DMS114 treated with DMSO at 0.1 percent for 48 hours (cell line): Measurements from ENCODE around the gene MEIS2.

Source experiments
- DNase-seq: peaks from one replicate; lab custom pipeline; 2025; ENCODE audit not compliant: unreplicated experiment; lab: John Stamatoyannopoulos, UW

The MEIS2 gene

DNA sequence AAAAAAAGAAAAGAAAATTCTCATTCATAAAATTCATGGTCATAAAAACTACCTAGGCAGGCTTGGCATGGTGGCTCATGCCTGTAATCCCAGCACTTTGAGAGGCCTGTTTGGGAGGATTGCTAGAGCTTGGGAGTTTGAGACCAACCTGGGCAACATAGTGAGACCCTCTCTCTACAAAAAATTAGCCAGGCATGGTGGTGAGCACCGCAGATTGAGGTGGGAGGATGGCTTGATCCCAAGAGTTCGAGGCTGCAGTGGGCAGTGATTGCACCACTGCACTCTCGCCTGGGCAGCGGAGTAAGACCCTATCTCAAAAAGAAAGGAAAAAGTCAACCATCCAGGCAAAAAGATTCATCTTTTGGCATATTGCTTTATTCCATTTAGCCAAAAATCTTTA, 58.5 kb downstream of the MEIS2 start:
- no peak for DNase-seq

DNA sequence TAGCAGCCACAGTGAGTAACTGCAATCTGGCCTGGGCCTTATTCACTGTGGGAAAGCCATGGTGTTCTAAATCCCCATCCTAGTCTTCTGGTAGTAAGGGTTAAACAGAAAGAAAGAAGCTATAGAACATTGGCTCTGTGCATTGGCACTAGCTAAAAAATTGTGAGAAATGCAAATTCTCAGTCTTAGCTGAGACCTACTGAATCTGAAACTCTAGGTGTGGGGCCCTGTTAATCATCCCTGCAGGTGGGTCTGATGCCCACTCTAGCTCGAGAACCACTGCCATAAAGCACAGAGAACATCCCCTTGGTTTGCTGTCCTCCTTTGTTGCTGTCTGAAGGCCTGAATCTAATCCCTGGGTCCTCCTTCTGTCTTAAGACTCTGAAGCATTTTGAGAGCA, 59.3 kb downstream of the MEIS2 start:
- DNase-seq, result no peak

- DNase-seq, result no peak
These were observed 60.1 kb downstream of the MEIS2 start for GRCh38 chr15:37040072-37040742.

- no peak for DNase-seq
These were observed 61.6 kb downstream of the MEIS2 start for GRCh38 chr15:37038716-37039106.

DNA sequence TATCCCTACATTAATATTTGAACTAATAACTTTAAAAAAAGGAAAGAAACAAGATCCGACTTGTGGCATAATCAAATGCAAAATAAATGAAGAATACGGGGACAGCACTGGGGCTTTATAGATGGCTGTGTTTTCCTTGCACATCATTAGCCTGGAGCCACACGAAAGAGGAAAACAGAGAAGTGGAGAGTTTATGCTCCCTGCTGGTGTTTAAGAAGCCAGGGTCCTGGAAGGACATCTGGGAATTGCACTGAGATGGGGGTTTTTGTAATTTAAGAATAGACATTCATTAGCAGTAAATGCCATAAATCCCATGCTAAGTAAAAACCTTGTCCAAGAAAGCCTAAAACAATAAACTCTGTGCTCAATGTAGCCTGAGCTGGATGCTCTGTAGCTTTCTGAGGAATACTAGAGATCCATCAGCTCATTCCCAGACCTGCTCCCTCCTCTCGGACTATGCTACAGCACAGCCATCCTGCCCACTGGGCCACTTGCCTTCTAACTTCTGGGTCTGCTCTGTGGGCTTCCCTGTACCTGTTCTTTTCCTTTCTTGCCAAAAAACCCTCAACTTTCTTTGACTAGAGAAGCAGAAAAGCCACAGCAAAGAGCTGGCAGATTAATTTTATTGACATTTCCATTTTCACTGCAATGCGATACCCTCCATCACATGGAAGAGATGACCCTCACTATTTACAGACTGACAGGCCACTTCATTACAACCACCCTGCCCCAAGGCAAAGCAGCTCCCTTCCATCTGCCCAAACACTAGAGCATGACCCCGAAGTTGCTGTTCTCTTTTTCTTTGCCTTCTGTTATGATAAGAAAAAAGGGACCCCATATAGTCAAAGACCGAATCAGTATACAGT, 62.3 kb downstream of the MEIS2 start:
- no peak for DNase-seq

- no peak for DNase-seq
These were observed 63.2 kb downstream of the MEIS2 start for GRCh38 chr15:37037071-37037655.

GRCh38 chr15:37034835-37035748, 65.3 kb downstream of the MEIS2 start:
- no peak for DNase-seq

DNA sequence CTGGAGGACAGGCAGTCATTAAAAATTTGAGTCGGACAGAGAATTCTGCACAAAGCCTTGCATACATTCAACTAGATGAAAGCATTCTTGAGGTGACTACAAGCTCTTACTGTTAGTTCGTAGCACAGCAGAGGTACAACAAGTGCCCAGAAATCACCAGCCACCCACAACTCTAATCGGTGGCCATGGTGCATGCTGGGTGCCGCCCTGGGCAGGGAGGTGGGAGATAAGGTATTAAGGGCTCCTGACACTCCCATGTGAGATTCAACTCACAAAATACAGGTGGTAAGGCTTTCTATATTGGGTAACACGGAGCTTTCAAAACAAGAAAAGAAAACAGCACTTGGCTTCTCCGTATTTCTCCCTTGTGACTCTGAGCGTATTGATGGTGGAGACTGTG, 66.0 kb downstream of the MEIS2 start:
- no peak for DNase-seq

DNA sequence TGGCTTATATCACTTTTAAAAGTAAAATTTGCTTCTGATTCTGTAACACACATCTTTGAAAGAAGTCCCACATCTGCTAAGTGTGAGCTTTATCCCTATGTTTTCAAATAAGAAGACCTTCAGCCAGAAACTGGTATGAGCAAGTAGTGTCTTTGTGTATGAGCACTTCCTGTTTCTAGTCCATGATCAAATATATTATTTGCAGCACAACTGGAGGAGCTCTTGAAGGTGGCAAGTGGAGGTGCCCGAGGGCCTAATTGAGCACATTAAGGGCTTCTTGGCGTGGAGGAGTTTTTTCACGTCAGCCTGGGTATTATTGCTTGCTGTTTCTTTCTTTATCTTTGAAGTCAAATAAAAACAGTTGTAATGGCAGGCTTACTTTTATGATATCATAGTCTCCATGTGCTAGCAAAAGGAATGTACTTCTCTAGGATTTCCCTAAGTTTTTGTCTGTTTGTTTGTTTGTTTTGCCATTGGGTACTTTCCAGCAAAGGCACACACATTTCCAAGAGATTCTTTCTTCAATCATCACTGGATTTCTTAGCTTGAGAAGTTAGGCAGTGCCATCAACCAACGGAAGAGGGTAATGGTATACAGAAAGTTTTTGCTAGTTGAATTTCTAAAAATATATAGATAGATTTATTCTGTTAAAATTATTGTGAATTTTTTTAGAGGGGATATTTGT, 68.1 kb downstream of the MEIS2 start:
- no peak for DNase-seq

DNA sequence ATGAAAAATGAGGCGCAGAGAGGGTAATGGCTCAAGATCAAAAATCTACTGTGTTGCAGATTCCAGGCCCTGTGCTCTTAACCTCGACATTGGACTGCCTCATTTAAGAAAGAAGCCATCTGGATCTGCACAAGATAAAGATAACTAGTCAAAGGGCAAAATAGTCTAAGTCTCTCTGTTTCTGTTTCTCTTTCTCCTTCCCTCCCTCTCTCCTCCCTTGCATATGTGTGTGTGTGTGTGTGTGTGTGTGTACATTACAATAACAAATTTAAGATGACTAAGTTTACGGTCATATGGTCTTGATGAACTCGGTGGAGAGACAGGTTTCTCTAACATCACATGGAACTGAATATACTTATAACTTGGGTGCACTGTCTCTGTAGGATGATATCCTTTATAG, 69.2 kb downstream of the MEIS2 start:
- no peak for DNase-seq

DNA sequence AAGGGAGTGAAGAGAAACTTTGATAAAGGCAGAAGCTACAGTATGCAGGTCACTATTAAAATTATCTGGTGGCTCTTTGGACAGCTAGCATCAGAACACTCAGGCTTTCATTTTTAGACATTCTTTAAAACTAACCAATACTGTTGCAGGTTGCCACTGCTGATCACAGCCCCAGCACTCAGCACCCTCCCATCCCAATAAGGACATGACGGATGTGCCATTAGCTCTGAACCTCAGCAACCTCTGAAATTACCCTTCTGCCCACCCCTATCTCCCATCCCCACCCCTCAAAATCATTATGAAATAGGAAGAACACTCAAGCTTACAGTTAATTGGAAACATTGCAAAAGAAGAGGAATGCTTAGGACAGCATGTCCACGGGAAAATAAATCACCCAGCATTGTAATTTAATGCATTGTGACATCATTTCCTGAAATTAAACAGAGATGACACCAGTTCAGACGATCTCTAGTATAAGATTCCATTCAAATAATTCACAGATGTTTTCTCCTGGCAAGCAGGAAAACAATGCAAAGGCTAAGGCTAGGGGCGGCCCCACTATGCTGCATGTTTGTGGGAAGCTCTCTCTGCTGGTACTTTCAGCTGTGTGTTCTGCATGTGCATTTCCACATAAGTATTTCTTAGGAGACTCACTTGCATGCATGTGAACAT, 71.6 kb downstream of the MEIS2 start:
- no peak for DNase-seq

DNA sequence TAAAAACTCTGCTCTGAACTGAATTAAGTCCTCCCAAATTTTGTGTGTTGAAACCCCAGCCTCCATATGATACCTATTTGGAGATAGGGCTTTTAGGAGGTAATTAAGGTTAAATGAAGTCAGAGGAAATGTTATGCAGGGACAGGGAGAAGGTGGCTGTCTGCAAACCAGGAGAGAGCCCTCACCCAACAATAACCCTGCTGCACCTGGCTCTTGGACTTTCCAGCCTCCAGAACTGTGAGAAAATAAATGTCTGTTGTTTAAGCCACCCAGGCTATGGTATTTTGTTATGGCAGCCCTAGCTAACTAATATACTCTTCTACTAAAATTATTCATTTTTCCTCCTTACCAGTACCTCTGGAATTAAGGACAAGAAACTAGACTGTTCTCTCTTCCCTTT, 79.5 kb downstream of the MEIS2 start:
- DNase-seq, result no peak

DNA sequence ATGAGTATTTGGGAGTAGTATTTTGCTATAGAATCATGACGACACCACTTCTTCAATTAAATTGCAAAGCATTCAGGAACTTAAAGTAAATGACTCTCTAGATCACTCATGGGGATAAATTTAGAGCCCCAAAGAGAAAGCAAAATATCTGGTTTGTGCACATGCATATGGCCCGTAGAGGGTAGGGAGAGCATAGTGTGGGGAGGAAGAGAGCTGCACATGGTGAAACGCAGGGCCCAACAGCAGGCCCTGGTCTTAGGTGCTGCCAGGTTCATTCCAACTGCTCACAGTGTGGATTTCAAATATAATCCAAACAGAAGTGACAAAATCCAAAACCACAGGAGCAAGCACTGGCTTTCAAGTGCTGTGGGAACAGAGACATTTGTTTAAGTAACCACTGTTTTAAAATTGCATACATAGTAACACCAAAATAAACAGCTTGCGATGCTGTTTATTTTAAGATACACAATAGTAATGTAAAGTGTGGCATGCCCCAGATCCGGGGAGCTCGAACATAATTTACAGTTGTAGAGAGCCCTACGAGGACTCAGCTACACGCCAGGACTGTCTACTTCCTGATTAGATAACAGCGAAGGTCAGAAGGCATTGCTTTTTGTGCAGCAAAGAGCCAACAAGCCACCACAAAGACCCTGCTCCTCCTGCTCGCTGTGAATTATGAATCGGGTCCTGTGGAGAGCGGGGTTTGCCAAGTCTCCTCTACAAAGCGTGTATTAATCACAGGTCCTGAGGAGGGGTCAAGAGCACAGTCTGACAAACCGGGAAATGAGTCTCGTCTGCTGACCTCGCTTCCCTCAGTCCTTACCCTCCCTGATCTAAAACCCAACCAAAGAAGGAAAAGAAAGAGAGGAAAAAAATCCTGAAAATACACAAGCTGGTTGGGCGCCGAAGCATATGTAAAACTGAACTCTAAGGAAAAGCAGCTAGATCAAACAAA, 80.6 kb downstream of the MEIS2 start:
- DNase-seq, result no peak

GRCh38 chr15:37017031-37017625, 83.2 kb downstream of the MEIS2 start:
- no peak for DNase-seq

DNA sequence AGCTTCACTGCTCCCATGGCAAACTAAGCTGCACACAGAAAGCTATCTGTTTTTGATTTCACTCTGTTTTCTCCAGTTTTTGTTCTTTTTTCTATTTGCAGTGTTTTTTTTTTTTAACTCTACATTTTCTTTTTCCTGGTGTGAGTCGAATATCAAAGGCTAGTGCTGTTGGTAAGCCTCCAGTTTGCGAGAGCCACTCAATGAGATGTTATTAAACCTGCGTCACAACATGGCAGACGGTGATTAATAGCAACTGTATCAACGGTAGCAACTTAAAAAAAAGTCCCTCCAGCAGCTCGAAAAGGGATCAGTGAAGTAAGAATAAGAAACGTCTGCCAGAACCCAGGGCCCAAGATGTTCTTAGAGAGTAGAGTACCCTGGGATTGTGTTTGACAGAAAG, 84.1 kb downstream of the MEIS2 start:
- DNase-seq, result no peak

GRCh38 chr15:37015451-37015850, 84.9 kb downstream of the MEIS2 start:
- DNase-seq, result no peak

DNA sequence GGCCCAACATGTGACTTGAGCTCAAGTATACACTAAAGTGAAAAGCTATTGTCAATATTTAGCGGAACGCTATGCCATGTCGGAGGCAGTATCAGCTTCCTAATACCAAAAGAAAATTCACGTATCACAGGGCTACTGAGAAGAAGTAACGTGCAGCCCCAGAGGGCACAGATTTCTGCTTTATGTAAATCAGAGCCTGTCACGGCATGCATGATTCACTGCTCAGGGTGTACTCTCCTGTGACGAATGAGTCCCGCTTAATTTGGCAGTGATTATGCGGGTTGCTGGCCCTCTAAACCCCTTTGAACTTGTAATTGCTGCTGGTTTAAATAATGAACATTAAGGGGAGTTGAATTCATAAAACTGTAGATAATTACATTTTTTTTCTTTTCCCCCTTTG, 85.3 kb downstream of the MEIS2 start:
- DNase-seq, result no peak

- no peak for DNase-seq
These were observed 85.8 kb downstream of the MEIS2 start for GRCh38 chr15:37014566-37014965.

GRCh38 chr15:37014137-37014536, 86.2 kb downstream of the MEIS2 start:
- no peak for DNase-seq
